ENCODE results near the gene TTC39B. TPM values are rescaled to one million over a fixed set of nuclear protein-coding genes. Genes with fewer than 3 reads are reported as not detected.

The TTC39B gene
- total and polyA plus RNA-seq, 2 donors (not counting 3 experiments of a cell fraction or from before 2014, with no cell fraction given), result 1.0 to 5.4 TPM

DNA sequence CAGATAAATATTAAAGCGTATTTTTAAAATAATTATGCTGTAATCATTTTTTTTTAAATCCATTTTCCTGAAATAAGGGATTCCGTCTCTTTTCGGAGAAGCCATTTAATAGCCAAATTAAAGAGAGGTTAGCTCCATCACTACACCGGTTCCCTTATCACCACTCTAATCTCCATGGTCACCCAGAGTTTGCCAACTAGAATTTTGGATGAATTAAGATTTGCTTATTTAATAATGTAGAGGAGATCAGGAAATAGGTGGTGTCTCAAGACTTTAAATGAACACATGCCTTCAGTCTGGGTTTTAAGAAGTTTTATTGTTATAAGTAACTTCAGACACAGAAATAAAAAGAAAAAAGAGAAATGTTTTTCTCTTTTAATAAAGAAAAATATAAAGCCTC lies 151.7 kb downstream of the TTC39B start:
- H3K4me2 ChIP-seq (ENCODE audit: insufficient read depth, low read length), result peak overlapping the region; percentile 79
- H3K27me3 ChIP-seq (ENCODE audit: control insufficient read depth in 2 of 2, insufficient read depth in 2 of 2, low read length in 2 of 2), result no peaks in the 10 kb centered on the region
- H3K9me3 ChIP-seq (replicated peaks; ENCODE audit: control insufficient read depth, insufficient read depth, low read length), result no peaks in the 10 kb centered on the region
- no peak overlapping the region for H2AFZ ChIP-seq (ENCODE audit: low read depth, low read length)
- intact Hi-C loops (cut with micrococcal nuclease) (loop anchor here (5.0 kb wide), 2 partner anchors 57 to 267 kb away; partner anchors contain the start of gene SNAPC3), dilution Hi-C loops (cut with MboI; ENCODE audit: extremely low pct_ligation_motif_present, low sequenced_read_pairs) (no loop called here)
- no peaks in the 10 kb centered on the region for H3K36me3 ChIP-seq (ENCODE audit: control insufficient read depth in 2 of 2, extremely low read depth in 1 of 2, insufficient read depth in 2 of 2, low read length in 2 of 2)
- ChIA-PET CTCF (interaction anchor here (1.0 to 2.6 kb wide), 4 partner anchors 11 to 20 kb away, joined by 3 to 14 read pairs (median 6); no protein-coding TSS in a partner anchor), POLR2A (no interaction called here)
- H3K9me1 ChIP-seq (replicated peaks; ENCODE audit: control insufficient read depth, extremely low read depth, insufficient read depth, low read length), result no peaks in the 10 kb centered on the region
- TF ChIP-seq JUN (IDR thresholded peaks at IDR 0.05; ENCODE audit: borderline replicate concordance, insufficient read depth, insufficient read length, low read depth), result no peak
- TF ChIP-seq, protein P1, sequence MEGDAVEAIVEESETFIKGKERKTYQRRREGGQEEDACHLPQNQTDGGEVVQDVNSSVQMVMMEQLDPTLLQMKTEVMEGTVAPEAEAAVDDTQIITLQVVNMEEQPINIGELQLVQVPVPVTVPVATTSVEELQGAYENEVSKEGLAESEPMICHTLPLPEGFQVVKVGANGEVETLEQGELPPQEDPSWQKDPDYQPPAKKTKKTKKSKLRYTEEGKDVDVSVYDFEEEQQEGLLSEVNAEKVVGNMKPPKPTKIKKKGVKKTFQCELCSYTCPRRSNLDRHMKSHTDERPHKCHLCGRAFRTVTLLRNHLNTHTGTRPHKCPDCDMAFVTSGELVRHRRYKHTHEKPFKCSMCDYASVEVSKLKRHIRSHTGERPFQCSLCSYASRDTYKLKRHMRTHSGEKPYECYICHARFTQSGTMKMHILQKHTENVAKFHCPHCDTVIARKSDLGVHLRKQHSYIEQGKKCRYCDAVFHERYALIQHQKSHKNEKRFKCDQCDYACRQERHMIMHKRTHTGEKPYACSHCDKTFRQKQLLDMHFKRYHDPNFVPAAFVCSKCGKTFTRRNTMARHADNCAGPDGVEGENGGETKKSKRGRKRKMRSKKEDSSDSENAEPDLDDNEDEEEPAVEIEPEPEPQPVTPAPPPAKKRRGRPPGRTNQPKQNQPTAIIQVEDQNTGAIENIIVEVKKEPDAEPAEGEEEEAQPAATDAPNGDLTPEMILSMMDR (IDR thresholded peaks at IDR 0.05; ENCODE audit: extremely low read depth in 1 of 2, insufficient read depth in 1 of 2, low read depth in 1 of 2, low read length in 2 of 2), result no peak
- TF ChIP-seq, protein P2, sequence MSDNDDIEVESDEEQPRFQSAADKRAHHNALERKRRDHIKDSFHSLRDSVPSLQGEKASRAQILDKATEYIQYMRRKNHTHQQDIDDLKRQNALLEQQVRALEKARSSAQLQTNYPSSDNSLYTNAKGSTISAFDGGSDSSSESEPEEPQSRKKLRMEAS (IDR thresholded peaks at IDR 0.05; ENCODE audit: insufficient read depth, insufficient read length), result no peak
- no peak for TF ChIP-seq POLR2AphosphoS5 (IDR thresholded peaks at IDR 0.05; ENCODE audit: insufficient read depth, low read depth, low read length)
- no peak for TF ChIP-seq EZH2 (IDR thresholded peaks at IDR 0.05; ENCODE audit: borderline replicate concordance, low read depth, low read length, severe bottlenecking)
- TF ChIP-seq GATA2 (IDR thresholded peaks at IDR 0.05; ENCODE audit: insufficient read depth, insufficient read length, low read depth, low read length), result no peak
- TF ChIP-seq MYC (IDR thresholded peaks at IDR 0.05; ENCODE audit: low read depth, low read length), result no peak
- no peak for TF ChIP-seq POLR2A (IDR thresholded peaks at IDR 0.05; ENCODE audit: low read depth, low read length)
- TF ChIP-seq FOS (IDR thresholded peaks at IDR 0.05; ENCODE audit: borderline replicate concordance, insufficient read depth, low read length), result no peak
- H3K27ac ChIP-seq (ENCODE audit: insufficient read depth, low read depth, low read length), result peak overlapping the region; percentile 79
- peak overlapping the region; percentile 57 for H3K9ac ChIP-seq (replicated peaks; ENCODE audit: extremely low read depth, insufficient read depth, low read length)
- no peak for DNase-seq (ENCODE audit: low read depth, low spot score)
- H3K4me3 ChIP-seq (replicated peaks in 1 of 3; ENCODE audit: insufficient read depth in 1 of 3, low read depth in 1 of 3, low read length in 3 of 3), result no peak overlapping the region
- no peaks in the 10 kb centered on the region for H3K79me2 ChIP-seq (ENCODE audit: control insufficient read depth, insufficient read depth, low read length)
- H3K4me1 ChIP-seq (ENCODE audit: control insufficient read depth, extremely low read depth, insufficient read depth, low read length), result peaks cover 36% of the 10 kb centered on the region
- no TSS peak for BruUV-seq (replicated peaks)
- FAIRE-seq, result peak; percentile 55
- H4K20me1 ChIP-seq (replicated peaks; ENCODE audit: control insufficient read depth, extremely low read depth, insufficient read depth, low read length), result no peaks in the 10 kb centered on the region

Measured in endothelial cell of umbilical vein (primary cell).